Trophoblast cell (in vitro differentiated cells and primary cell): ENCODE data around the gene GTF2F2.

Source experiments
- DNase-seq, 2 donors: peaks; one replicate each; pipeline ENCODE4 v3.0.0-alpha.2; 2016
- H2AFZ ChIP-seq: 2 replicates; pipeline ENCODE4 v1.6.1; 2013; ENCODE audit warnings: low read length, moderate library complexity, mild to moderate bottlenecking; ENCODE audit not compliant: insufficient read depth, poor library complexity
- H2AK5ac ChIP-seq: 2 replicates; pipeline ENCODE4 v1.6.1; 2013; ENCODE audit warnings: mild to moderate bottlenecking, low read length
- H2BK120ac ChIP-seq: 2 replicates; pipeline ENCODE4 v1.6.1; 2013; ENCODE audit warnings: low read length, mild to moderate bottlenecking, moderate library complexity; ENCODE audit not compliant: insufficient read depth, poor library complexity
- H2BK12ac ChIP-seq: 2 replicates; pipeline ENCODE4 v1.6.1; 2013; ENCODE audit warnings: mild to moderate bottlenecking, low read length, moderate library complexity
- H2BK5ac ChIP-seq: 2 replicates; pipeline ENCODE4 v1.6.1; 2013; ENCODE audit warnings: low read length, low read depth, moderate library complexity, mild to moderate bottlenecking; ENCODE audit not compliant: poor library complexity
- H3K14ac ChIP-seq: 2 replicates; pipeline ENCODE4 v1.6.1; 2013; ENCODE audit warnings: mild to moderate bottlenecking, low read length
- H3K18ac ChIP-seq: 2 replicates; pipeline ENCODE4 v1.6.1; 2013; ENCODE audit warnings: mild to moderate bottlenecking, low read length
- H3K23ac ChIP-seq: 2 replicates; pipeline ENCODE4 v1.6.1; 2013; ENCODE audit warnings: low read length
- H3K27ac ChIP-seq: 2 replicates; pipeline ENCODE4 v1.5.1; 2013; ENCODE audit warnings: low read depth, mild to moderate bottlenecking, inconsistent platforms, low read length, moderate library complexity
- H3K27me3 ChIP-seq: 2 replicates; pipeline ENCODE4 v1.6.1; 2013; ENCODE audit warnings: inconsistent platforms, mild to moderate bottlenecking, low read length, moderate library complexity; ENCODE audit not compliant: insufficient read depth
- H3K36me3 ChIP-seq, 2 experiments: 1 replicate in 1 of 2; 2 replicates in 1 of 2; pipeline ENCODE4 v1.6.1; 2013; ENCODE audit warnings: low read length in 2 of 2, mild to moderate bottlenecking in 2 of 2, moderate library complexity in 1 of 2; ENCODE audit not compliant: insufficient read depth in 2 of 2, control insufficient read depth in 1 of 2
- H3K4ac ChIP-seq: 2 replicates; pipeline ENCODE4 v1.6.1; 2013; ENCODE audit warnings: low read depth, mild to moderate bottlenecking, low read length, moderate library complexity
- H3K4me1 ChIP-seq, 2 experiments: 1 replicate in 1 of 2; 2 replicates in 1 of 2; pipeline ENCODE4 v1.6.1; 2013; ENCODE audit warnings: low read length in 2 of 2, mild to moderate bottlenecking in 2 of 2, moderate library complexity in 1 of 2; ENCODE audit not compliant: insufficient read depth in 2 of 2, control insufficient read depth in 1 of 2
- H3K4me2 ChIP-seq: 2 replicates; pipeline ENCODE4 v1.6.1; 2013; ENCODE audit warnings: inconsistent platforms, mild to moderate bottlenecking, low read length, moderate library complexity
- H3K4me3 ChIP-seq: 2 replicates; pipeline ENCODE4 v1.5.1; 2013; ENCODE audit warnings: mild to moderate bottlenecking, low read depth, low read length, inconsistent platforms
- H3K79me1 ChIP-seq: one replicate; pipeline ENCODE4 v1.6.1; 2013; ENCODE audit warnings: low read length
- H3K79me2 ChIP-seq: 2 replicates; pipeline ENCODE4 v1.6.1; 2013; ENCODE audit warnings: low read length, mild to moderate bottlenecking; ENCODE audit not compliant: control insufficient read depth, insufficient read depth, poor library complexity
- H3K9ac ChIP-seq: 2 replicates; pipeline ENCODE4 v1.6.1; 2013; ENCODE audit warnings: mild to moderate bottlenecking, low read length
- H3K9me3 ChIP-seq: 2 replicates; pipeline ENCODE4 v1.6.1; 2013; ENCODE audit warnings: low read depth, mild to moderate bottlenecking, control low read depth, inconsistent platforms, low read length; ENCODE audit not compliant: insufficient read depth
- H4K12ac ChIP-seq: 2 replicates; pipeline ENCODE4 v1.6.1; 2013; ENCODE audit warnings: low read depth, mild to moderate bottlenecking, low read length, moderate library complexity
- H4K8ac ChIP-seq: 2 replicates; pipeline ENCODE4 v1.6.1; 2013; ENCODE audit warnings: low read depth, mild to moderate bottlenecking, low read length, moderate library complexity
- H4K91ac ChIP-seq: one replicate; pipeline ENCODE4 v1.6.1; 2013; ENCODE audit warnings: low read depth, mild to moderate bottlenecking, low read length, moderate library complexity
- whole genome bisulfite sequencing: extraction: QIAGEN DNeasy Blood & Tissue Kit; methylation state at CpG from one replicate; pipeline ENCODE4 v1.1.7; 2013; ENCODE audit warnings: missing lambda C conversion rate; ENCODE audit not compliant: insufficient read length, insufficient coverage; ENCODE audit errors: extremely low coverage; 5-methylcytosine and 5-hydroxymethylcytosine counted together

GTF2F2 gene

GRCh38 chr13:45104261-45104660 lies 16.0 kb upstream of the GTF2F2 start:
- Histone ChIP-seq H3K9ac (no peak overlapping the region), H3K27ac (no peak overlapping the region), H3K27me3 (no peaks in the 10 kb centered on the region), H3K79me1 (no peaks in the 10 kb centered on the region), H2AK5ac (no peak overlapping the region), H4K12ac (no peak overlapping the region), H3K36me3 (no peaks in the 10 kb centered on the region), H3K4me2 (no peak overlapping the region), H3K14ac (no peak overlapping the region), H3K4ac (no peak overlapping the region), H4K8ac (no peak overlapping the region), H3K9me3 (no peaks in the 10 kb centered on the region), H3K4me3 (no peak overlapping the region), H3K18ac (no peak overlapping the region), H2BK120ac (no peak overlapping the region), H2BK12ac (no peak overlapping the region), H3K23ac (no peak overlapping the region), H3K79me2 (no peaks in the 10 kb centered on the region), H4K91ac (no peak overlapping the region), H2AFZ (no peak overlapping the region), H3K4me1 (peaks cover 0 to 3% of the 10 kb centered on the region in 2 experiments), H2BK5ac (no peak overlapping the region)
- DNase-seq: no peak
- WGBS: no CpG with 5 or more reads among the region's 3 CpGs

- no peak overlapping the region for H2BK5ac ChIP-seq
- no peaks in the 10 kb centered on the region for H3K79me2 ChIP-seq
- H2BK12ac ChIP-seq: no peak overlapping the region
- no peak overlapping the region for H2AFZ ChIP-seq
- H2AK5ac ChIP-seq: no peak overlapping the region
- H3K4me2 ChIP-seq: no peak overlapping the region
- no CpG with 5 or more reads among the region's 5 CpGs for WGBS
- H3K4me1 ChIP-seq: peaks cover 0 to 3% of the 10 kb centered on the region in 2 experiments
- H4K8ac ChIP-seq: no peak overlapping the region
- no peaks in the 10 kb centered on the region for H3K79me1 ChIP-seq
- H3K4ac ChIP-seq: no peak overlapping the region
- H3K36me3 ChIP-seq: no peaks in the 10 kb centered on the region
- H3K9me3 ChIP-seq: no peaks in the 10 kb centered on the region
- H3K27ac ChIP-seq: no peak overlapping the region
- no peak overlapping the region for H4K91ac ChIP-seq
- no peak overlapping the region for H3K23ac ChIP-seq
- peak; percentile 46 to 90 for DNase-seq
- H3K18ac ChIP-seq: no peak overlapping the region
- H4K12ac ChIP-seq: no peak overlapping the region
- no peak overlapping the region for H3K9ac ChIP-seq
- H3K14ac ChIP-seq: no peak overlapping the region
- no peaks in the 10 kb centered on the region for H3K27me3 ChIP-seq
- H3K4me3 ChIP-seq: no peak overlapping the region
- no peak overlapping the region for H2BK120ac ChIP-seq
These were observed 14.4 kb upstream of the GTF2F2 start for GRCh38 chr13:45105895-45106294.

GRCh38 chr13:45107539-45107938 lies 12.8 kb upstream of the GTF2F2 start:
- DNase-seq: no peak
- H2AK5ac ChIP-seq: no peak overlapping the region
- H3K23ac ChIP-seq: no peak overlapping the region
- no peak overlapping the region for H4K91ac ChIP-seq
- no peaks in the 10 kb centered on the region for H3K79me2 ChIP-seq
- no peaks in the 10 kb centered on the region for H3K27me3 ChIP-seq
- H3K9ac ChIP-seq: no peak overlapping the region
- no peaks in the 10 kb centered on the region for H3K36me3 ChIP-seq
- H4K8ac ChIP-seq: no peak overlapping the region
- no peak overlapping the region for H2BK12ac ChIP-seq
- H3K14ac ChIP-seq: no peak overlapping the region
- H3K4me3 ChIP-seq: no peak overlapping the region
- no peaks in the 10 kb centered on the region for H3K79me1 ChIP-seq
- no peak overlapping the region for H3K4ac ChIP-seq
- H2AFZ ChIP-seq: no peak overlapping the region
- H3K18ac ChIP-seq: no peak overlapping the region
- H2BK5ac ChIP-seq: no peak overlapping the region
- peaks cover 0 to 3% of the 10 kb centered on the region in 2 experiments for H3K4me1 ChIP-seq
- no peak overlapping the region for H3K27ac ChIP-seq
- no peak overlapping the region for H4K12ac ChIP-seq
- H3K4me2 ChIP-seq: no peak overlapping the region
- H2BK120ac ChIP-seq: no peak overlapping the region
- H3K9me3 ChIP-seq: no peaks in the 10 kb centered on the region
- no CpG with 5 or more reads among the region's 1 CpG for WGBS

- Histone ChIP-seq H3K18ac (no peak overlapping the region), H3K4me2 (no peak overlapping the region), H3K4me3 (no peak overlapping the region), H3K36me3 (no peaks in the 10 kb centered on the region), H2BK12ac (no peak overlapping the region), H3K9ac (no peak overlapping the region), H3K4ac (no peak overlapping the region), H2AFZ (no peak overlapping the region), H3K27me3 (no peaks in the 10 kb centered on the region), H3K23ac (no peak overlapping the region), H4K12ac (no peak overlapping the region), H3K4me1 (peaks cover 0 to 3% of the 10 kb centered on the region in 2 experiments), H3K79me2 (no peaks in the 10 kb centered on the region), H3K14ac (no peak overlapping the region), H4K8ac (no peak overlapping the region), H2BK120ac (no peak overlapping the region), H3K79me1 (no peaks in the 10 kb centered on the region), H3K9me3 (no peaks in the 10 kb centered on the region), H2BK5ac (no peak overlapping the region), H4K91ac (no peak overlapping the region), H3K27ac (no peak overlapping the region), H2AK5ac (no peak overlapping the region)
- WGBS: no CpG with 5 or more reads among the region's 11 CpGs
- no peak for DNase-seq
These were observed 11.6 kb upstream of the GTF2F2 start for GRCh38 chr13:45108716-45109101.
